ENCODE results near the gene AIFM3. TPM values are rescaled to one million over a fixed set of nuclear protein-coding genes. Genes with fewer than 3 reads are reported as not detected.
"Not testable (repeated sequence)": the region's sequence is repeated elsewhere in the genome, so short reads cannot be mapped to it uniquely, and the experiment has no call there.

The AIFM3 gene
- total and polyA plus RNA-seq, 2 donors (not counting 1 experiment from before 2014, with no cell fraction given) = 3.0 to 6.0 TPM

- H3K27me3 Mint-ChIP-seq = no peaks in the 10 kb centered on the region
- H3K4me3 Mint-ChIP-seq = no peak overlapping the region
- CTCF ChIA-PET = interaction anchor here (0.7 kb wide), 1 partner anchor 1883 kb away, joined by 4 read pairs; no protein-coding TSS in a partner anchor
- H3K27ac Mint-ChIP-seq = no peak overlapping the region
- no peak for DNase-seq
- H3K9ac ChIP-seq (ENCODE audit: low read length) = no peak overlapping the region
- POLR2A ChIA-PET = no interaction called here
- no peak for ATAC-seq (ENCODE audit: low read depth)
- peaks cover 29 to 37% of the 10 kb centered on the region in 2 donors for H3K4me1 ChIP-seq (ENCODE audit: control insufficient read depth in 2 of 2, insufficient read depth in 2 of 2, low read length in 2 of 2)
- H3K9me3 Mint-ChIP-seq (ENCODE audit: insufficient read depth) = no peaks in the 10 kb centered on the region
- intact Hi-C loops (cut with micrococcal nuclease) = no loop called here
- no peak for TF ChIP-seq EZH2 (IDR thresholded peaks at IDR 0.05; ENCODE audit: borderline replicate concordance, insufficient read depth, low read depth, low read length, poor library complexity, severe bottlenecking)
- TF ChIP-seq CTCF (IDR thresholded peaks at IDR 0.05) = no peak
- WGBS (ENCODE audit: insufficient coverage) = 100% methylated on average over 2 of the region's 4 CpGs
- peaks cover 96% of the 10 kb centered on the region for H3K79me2 ChIP-seq (ENCODE audit: control insufficient read depth, insufficient read depth, low read length)
- H3K27ac ChIP-seq (ENCODE audit: low read length in 2 of 2) = no peak overlapping the region
- H2AFZ ChIP-seq (ENCODE audit: insufficient read depth, low read depth, low read length, poor library complexity, severe bottlenecking) = no peak overlapping the region
- H4K20me1 ChIP-seq (ENCODE audit: control insufficient read depth, insufficient read depth, low read length, poor library complexity, severe bottlenecking) = peaks cover 81% of the 10 kb centered on the region
- H3K27me3 ChIP-seq (replicated peaks in 1 of 4; ENCODE audit: control extremely low read depth in 1 of 4, control insufficient read depth in 3 of 4, insufficient read depth in 4 of 4, low read length in 3 of 4) = no peaks in the 10 kb centered on the region
- no peak overlapping the region for H3K4me3 ChIP-seq (ENCODE audit: control extremely low read depth in 1 of 5, extremely low read depth in 1 of 5, insufficient read depth in 1 of 5, low read depth in 2 of 5, low read length in 4 of 5)
- no peaks in the 10 kb centered on the region for H3K9me3 ChIP-seq (ENCODE audit: control extremely low read depth in 1 of 3, control insufficient read depth in 2 of 3, insufficient read depth in 1 of 3, low read length in 2 of 3)
- H3K4me1 Mint-ChIP-seq = peaks cover 53% of the 10 kb centered on the region
- no peak overlapping the region for H3K4me2 ChIP-seq (replicated peaks; ENCODE audit: low read depth, low read length, poor library complexity, severe bottlenecking)
- peaks cover 0 to 4% of the 10 kb centered on the region in 2 experiments for H3K36me3 ChIP-seq (replicated peaks in 1 of 2; ENCODE audit: control extremely low read depth in 1 of 2, control insufficient read depth in 1 of 2, extremely low read depth in 1 of 2, insufficient read depth in 2 of 2, low read length in 1 of 2)
Observed at GRCh38 chr22:20928573-20928967, 38.5 kb upstream of the AIFM3 start.

GRCh38 chr22:20930004-20930403 lies 37.1 kb upstream of the AIFM3 start:
- H3K9me3 Mint-ChIP-seq (ENCODE audit: insufficient read depth) = no peaks in the 10 kb centered on the region
- Histone ChIP-seq H3K4me2 (replicated peaks; ENCODE audit: low read depth, low read length, poor library complexity, severe bottlenecking) (no peak overlapping the region), H3K9ac (ENCODE audit: low read length) (no peak overlapping the region), H2AFZ (ENCODE audit: insufficient read depth, low read depth, low read length, poor library complexity, severe bottlenecking) (no peak overlapping the region), H4K20me1 (ENCODE audit: control insufficient read depth, insufficient read depth, low read length, poor library complexity, severe bottlenecking) (peaks cover 80% of the 10 kb centered on the region), H3K27ac (ENCODE audit: low read length in 2 of 2) (no peak overlapping the region), H3K4me3 (ENCODE audit: control extremely low read depth in 1 of 5, extremely low read depth in 1 of 5, insufficient read depth in 1 of 5, low read depth in 2 of 5, low read length in 4 of 5) (no peak overlapping the region), H3K27me3 (replicated peaks in 1 of 4; ENCODE audit: control extremely low read depth in 1 of 4, control insufficient read depth in 3 of 4, insufficient read depth in 4 of 4, low read length in 3 of 4) (no peaks in the 10 kb centered on the region), H3K9me3 (ENCODE audit: control extremely low read depth in 1 of 3, control insufficient read depth in 2 of 3, insufficient read depth in 1 of 3, low read length in 2 of 3) (no peaks in the 10 kb centered on the region), H3K4me1 (ENCODE audit: control insufficient read depth in 2 of 2, insufficient read depth in 2 of 2, low read length in 2 of 2) (peaks cover 29 to 31% of the 10 kb centered on the region in 2 donors), H3K79me2 (ENCODE audit: control insufficient read depth, insufficient read depth, low read length) (peaks cover 96% of the 10 kb centered on the region), H3K36me3 (replicated peaks in 1 of 2; ENCODE audit: control extremely low read depth in 1 of 2, control insufficient read depth in 1 of 2, extremely low read depth in 1 of 2, insufficient read depth in 2 of 2, low read length in 1 of 2) (peaks cover 4 to 15% of the 10 kb centered on the region in 2 experiments)
- intact Hi-C loops (cut with micrococcal nuclease) = no loop called here
- ChIA-PET POLR2A (no interaction called here), CTCF (no interaction called here)
- no peak for ATAC-seq (ENCODE audit: low read depth)
- H3K4me1 Mint-ChIP-seq = peaks cover 52% of the 10 kb centered on the region
- no peak for DNase-seq
- TF ChIP-seq CTCF (IDR thresholded peaks at IDR 0.05) (no peak), EZH2 (IDR thresholded peaks at IDR 0.05; ENCODE audit: borderline replicate concordance, insufficient read depth, low read depth, low read length, poor library complexity, severe bottlenecking) (no peak)
- no CpG with 5 or more reads among the region's 1 CpG for WGBS (ENCODE audit: insufficient coverage)
- no peaks in the 10 kb centered on the region for H3K27me3 Mint-ChIP-seq
- H3K27ac Mint-ChIP-seq = no peak overlapping the region
- H3K4me3 Mint-ChIP-seq = no peak overlapping the region

GRCh38 chr22:20930435-20930834 lies 36.6 kb upstream of the AIFM3 start:
- peaks cover 49% of the 10 kb centered on the region for H3K4me1 Mint-ChIP-seq
- intact Hi-C loops (cut with micrococcal nuclease); H3K4me3 Mint-ChIP-seq; H3K4me2 ChIP-seq (replicated peaks; ENCODE audit: low read depth, low read length, poor library complexity, severe bottlenecking); DNase-seq; H3K27me3 ChIP-seq (replicated peaks in 1 of 4; ENCODE audit: control extremely low read depth in 1 of 4, control insufficient read depth in 3 of 4, insufficient read depth in 4 of 4, low read length in 3 of 4); POLR2A ChIA-PET; H3K27me3 Mint-ChIP-seq; H3K9me3 ChIP-seq (ENCODE audit: control extremely low read depth in 1 of 3, control insufficient read depth in 2 of 3, insufficient read depth in 1 of 3, low read length in 2 of 3); H2AFZ ChIP-seq (ENCODE audit: insufficient read depth, low read depth, low read length, poor library complexity, severe bottlenecking); H3K27ac ChIP-seq (ENCODE audit: low read length in 2 of 2); H3K9me3 Mint-ChIP-seq (ENCODE audit: insufficient read depth); H3K4me3 ChIP-seq (ENCODE audit: control extremely low read depth in 1 of 5, extremely low read depth in 1 of 5, insufficient read depth in 1 of 5, low read depth in 2 of 5, low read length in 4 of 5); H3K27ac Mint-ChIP-seq; CTCF ChIA-PET; H3K9ac ChIP-seq (ENCODE audit: low read length); ATAC-seq (ENCODE audit: low read depth): not testable (repeated sequence)
- no CpG with 5 or more reads among the region's 12 CpGs for WGBS (ENCODE audit: insufficient coverage)
- peaks cover 96% of the 10 kb centered on the region for H3K79me2 ChIP-seq (ENCODE audit: control insufficient read depth, insufficient read depth, low read length)
- H3K36me3 ChIP-seq (replicated peaks in 1 of 2; ENCODE audit: control extremely low read depth in 1 of 2, control insufficient read depth in 1 of 2, extremely low read depth in 1 of 2, insufficient read depth in 2 of 2, low read length in 1 of 2) = peaks cover 4 to 18% of the 10 kb centered on the region in 2 experiments
- peaks cover 25 to 27% of the 10 kb centered on the region in 2 donors for H3K4me1 ChIP-seq (ENCODE audit: control insufficient read depth in 2 of 2, insufficient read depth in 2 of 2, low read length in 2 of 2)
- H4K20me1 ChIP-seq (ENCODE audit: control insufficient read depth, insufficient read depth, low read length, poor library complexity, severe bottlenecking) = peaks cover 80% of the 10 kb centered on the region
